PFSK-1 (cell line): ENCODE results near the gene PRKAR1B.

Source experiments
- POLR2AphosphoS5 ChIP-seq: IDR thresholded peaks from 2 replicates; pipeline ENCODE4 v1.6.1; 2012; ENCODE audit warnings: low read depth, mild to moderate bottlenecking, control low read depth, low read length, moderate library complexity
- SIN3A ChIP-seq: IDR thresholded peaks from 2 replicates; pipeline ENCODE4 v1.6.1; 2012; ENCODE audit warnings: mild to moderate bottlenecking, low read length, moderate library complexity, borderline replicate concordance; ENCODE audit not compliant: insufficient read depth
- TF ChIP-seq, protein P1 (sequence below), 2 experiments: IDR thresholded peaks; 2 replicates each; pipeline versions ENCODE4 v1.6.1 to v1.8.0; 2011 to 2012; ENCODE audit warnings: low read depth in 2 of 2, low read length in 2 of 2, control low read depth in 1 of 2, inconsistent platforms in 1 of 2, mild to moderate bottlenecking in 1 of 2, moderate library complexity in 1 of 2; ENCODE audit not compliant: insufficient read depth in 1 of 2

- no peak for TF ChIP-seq SIN3A
- TF ChIP-seq, protein P1, sequence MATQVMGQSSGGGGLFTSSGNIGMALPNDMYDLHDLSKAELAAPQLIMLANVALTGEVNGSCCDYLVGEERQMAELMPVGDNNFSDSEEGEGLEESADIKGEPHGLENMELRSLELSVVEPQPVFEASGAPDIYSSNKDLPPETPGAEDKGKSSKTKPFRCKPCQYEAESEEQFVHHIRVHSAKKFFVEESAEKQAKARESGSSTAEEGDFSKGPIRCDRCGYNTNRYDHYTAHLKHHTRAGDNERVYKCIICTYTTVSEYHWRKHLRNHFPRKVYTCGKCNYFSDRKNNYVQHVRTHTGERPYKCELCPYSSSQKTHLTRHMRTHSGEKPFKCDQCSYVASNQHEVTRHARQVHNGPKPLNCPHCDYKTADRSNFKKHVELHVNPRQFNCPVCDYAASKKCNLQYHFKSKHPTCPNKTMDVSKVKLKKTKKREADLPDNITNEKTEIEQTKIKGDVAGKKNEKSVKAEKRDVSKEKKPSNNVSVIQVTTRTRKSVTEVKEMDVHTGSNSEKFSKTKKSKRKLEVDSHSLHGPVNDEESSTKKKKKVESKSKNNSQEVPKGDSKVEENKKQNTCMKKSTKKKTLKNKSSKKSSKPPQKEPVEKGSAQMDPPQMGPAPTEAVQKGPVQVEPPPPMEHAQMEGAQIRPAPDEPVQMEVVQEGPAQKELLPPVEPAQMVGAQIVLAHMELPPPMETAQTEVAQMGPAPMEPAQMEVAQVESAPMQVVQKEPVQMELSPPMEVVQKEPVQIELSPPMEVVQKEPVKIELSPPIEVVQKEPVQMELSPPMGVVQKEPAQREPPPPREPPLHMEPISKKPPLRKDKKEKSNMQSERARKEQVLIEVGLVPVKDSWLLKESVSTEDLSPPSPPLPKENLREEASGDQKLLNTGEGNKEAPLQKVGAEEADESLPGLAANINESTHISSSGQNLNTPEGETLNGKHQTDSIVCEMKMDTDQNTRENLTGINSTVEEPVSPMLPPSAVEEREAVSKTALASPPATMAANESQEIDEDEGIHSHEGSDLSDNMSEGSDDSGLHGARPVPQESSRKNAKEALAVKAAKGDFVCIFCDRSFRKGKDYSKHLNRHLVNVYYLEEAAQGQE (IDR thresholded peaks at IDR 0.05; ENCODE audit: insufficient read depth in 1 of 2, low read depth in 2 of 2, low read length in 2 of 2) = no peak
- no peak for TF ChIP-seq POLR2AphosphoS5
These were observed 163.4 kb downstream of the PRKAR1B start for GRCh38 chr7:563629-564170.
